NCI-H146 treated with DMSO at 0.1 percent for 48 hours (cell line): ENCODE results near the gene FAM222B.
"Not testable (repeated sequence)": the region's sequence is repeated elsewhere in the genome, so short reads cannot be mapped to it uniquely, and the experiment has no call there.

Experiments
- DNase-seq: peaks from one replicate; lab custom pipeline; 2025; ENCODE audit not compliant: unreplicated experiment; lab: John Stamatoyannopoulos, UW

FAM222B gene

GRCh38 chr17:28734712-28735241 is 107.8 kb downstream of the FAM222B start:
- no peak for DNase-seq

GRCh38 chr17:28733346-28733745 is 109.2 kb downstream of the FAM222B start:
- DNase-seq, result no peak

- DNase-seq, result no peak
Measured at GRCh38 chr17:28729950-28730330, 112.7 kb downstream of the FAM222B start.

- peak; percentile 81 for DNase-seq
Measured at GRCh38 chr17:28728364-28729200, 114.0 kb downstream of the FAM222B start, which contains the start of gene NEK8. Gene NEK8 (plus strand): TSS chr17:28728788. CDS start chr17:28728814, 26 bp downstream.

- peak; percentile 89 for DNase-seq
Measured at GRCh38 chr17:28726627-28727491, 115.7 kb downstream of the FAM222B start.

GRCh38 chr17:28726226-28726626 is 116.4 kb downstream of the FAM222B start, which contains the start of gene TLCD1:
Gene TLCD1 (minus strand): TSS chr17:28726233. CDS start chr17:28726097, 136 bp downstream.
- DNase-seq, result peak; percentile 57

GRCh38 chr17:28725660-28726225 is 116.8 kb downstream of the FAM222B start:
- peak; percentile 57 for DNase-seq

- DNase-seq, result peak; percentile 36
Measured at GRCh38 chr17:28725166-28725659, 117.4 kb downstream of the FAM222B start.

GRCh38 chr17:28724500-28725165 is 118.0 kb downstream of the FAM222B start:
- DNase-seq, result no peak

GRCh38 chr17:28723836-28724499 is 118.6 kb downstream of the FAM222B start:
- not testable (repeated sequence) for DNase-seq

GRCh38 chr17:28723159-28723835 is 119.3 kb downstream of the FAM222B start:
- no peak for DNase-seq

- no peak for DNase-seq
Measured at GRCh38 chr17:28722417-28723158, 120.0 kb downstream of the FAM222B start.

GRCh38 chr17:28720997-28721329 is 121.6 kb downstream of the FAM222B start:
- not testable (repeated sequence) for DNase-seq

- DNase-seq, result no peak
Measured at GRCh38 chr17:28720247-28720996, 122.2 kb downstream of the FAM222B start.

- no peak for DNase-seq
Measured at GRCh38 chr17:28719021-28719433, 123.6 kb downstream of the FAM222B start.

- no peak for DNase-seq
Measured at GRCh38 chr17:28718333-28719020, 124.1 kb downstream of the FAM222B start.

GRCh38 chr17:28717578-28718332 is 124.8 kb downstream of the FAM222B start, which contains the start of gene RAB34:
Gene RAB34 (minus strand): TSS chr17:28717868. CDS start chr17:28717266, 602 bp downstream.
- peak; percentile 42 for DNase-seq
